Astrocyte (in vitro differentiated cells and primary cell): Measurements from ENCODE around the gene LCAT. TPM values are rescaled to one million over a fixed set of nuclear protein-coding genes. Genes with fewer than 3 reads are reported as not detected.

Experiments
- DNase-seq: peaks from one replicate; pipeline ENCODE4 v3.0.0-alpha.2; 2010; ENCODE audit warnings: low read depth
- FAIRE-seq: peaks from 2 replicates; lab custom pipeline; 2011; peaks lifted over from hg19 to GRCh38; lab: Jason Lieb, UNC
- H2AFZ ChIP-seq: 2 replicates; pipeline ENCODE4 v1.6.0; 2012; ENCODE audit warnings: low read depth, low read length, inconsistent platforms
- H3K27ac ChIP-seq: 2 replicates; pipeline ENCODE4 v1.5.1; 2011; ENCODE audit warnings: low read depth, low read length, inconsistent platforms
- H3K27me3 ChIP-seq: 2 replicates; pipeline ENCODE4 v1.6.0; 2011; ENCODE audit warnings: low read length, inconsistent platforms; ENCODE audit not compliant: insufficient read depth
- H3K36me3 ChIP-seq: 2 replicates; pipeline ENCODE4 v1.5.1; 2011; ENCODE audit warnings: low read length, inconsistent platforms; ENCODE audit not compliant: insufficient read depth
- H3K4me1 ChIP-seq: 2 replicates; pipeline ENCODE4 v1.5.1; 2011; ENCODE audit warnings: low read length, inconsistent platforms; ENCODE audit not compliant: insufficient read depth
- H3K4me2 ChIP-seq: 2 replicates; pipeline ENCODE4 v1.6.0; 2012; ENCODE audit warnings: low read length, inconsistent platforms
- H3K4me3 ChIP-seq: 2 replicates; pipeline ENCODE4 v1.5.1; 2011; ENCODE audit warnings: low read depth, mild to moderate bottlenecking, low read length, inconsistent platforms; ENCODE audit not compliant: insufficient read depth
- H3K79me2 ChIP-seq: 2 replicates; pipeline ENCODE4 v1.6.0; 2012; ENCODE audit warnings: mild to moderate bottlenecking, low read length, inconsistent platforms; ENCODE audit not compliant: insufficient read depth
- H3K9ac ChIP-seq: 2 replicates; pipeline ENCODE4 v1.6.0; 2012; ENCODE audit warnings: mild to moderate bottlenecking, low read length, inconsistent platforms
- H3K9me3 ChIP-seq: 2 replicates; pipeline ENCODE4 v1.5.1; 2012; ENCODE audit warnings: low read depth, mild to moderate bottlenecking, low read length, inconsistent platforms; ENCODE audit not compliant: insufficient read depth
- H4K20me1 ChIP-seq: 2 replicates; pipeline ENCODE4 v1.6.0; 2012; ENCODE audit warnings: low read length, inconsistent platforms; ENCODE audit not compliant: insufficient read depth
- H3K27ac Mint-ChIP-seq: one replicate; pipeline ENCODE4 v1.8.0; 2021; ENCODE audit warnings: mild to moderate bottlenecking, mixed read lengths; ENCODE audit not compliant: unreplicated experiment
- H3K27me3 Mint-ChIP-seq: one replicate; pipeline ENCODE4 v1.8.0; 2021; ENCODE audit warnings: low read depth, mixed read lengths; ENCODE audit not compliant: unreplicated experiment
- H3K36me3 Mint-ChIP-seq: one replicate; pipeline ENCODE4 v1.8.0; 2021; ENCODE audit warnings: low read depth, mixed read lengths; ENCODE audit not compliant: unreplicated experiment
- H3K4me1 Mint-ChIP-seq: one replicate; pipeline ENCODE4 v1.8.0; 2021; ENCODE audit warnings: low read depth, mixed read lengths; ENCODE audit not compliant: unreplicated experiment
- H3K4me3 Mint-ChIP-seq: one replicate; pipeline ENCODE4 v1.8.0; 2021; ENCODE audit warnings: mild to moderate bottlenecking, moderate library complexity, mixed read lengths; ENCODE audit not compliant: unreplicated experiment
- H3K9me3 Mint-ChIP-seq: one replicate; pipeline ENCODE4 v1.8.0; 2021; ENCODE audit warnings: mild to moderate bottlenecking, mixed read lengths; ENCODE audit not compliant: unreplicated experiment
- EZH2 ChIP-seq: IDR thresholded peaks from 2 replicates; pipeline ENCODE4 v1.6.1; 2012; ENCODE audit warnings: mild to moderate bottlenecking, low read length, inconsistent platforms; ENCODE audit not compliant: insufficient read depth
- total RNA-seq: library from RNA; stranded (reverse); gene quantifications from 2 replicates; pipeline ENCODE4 v1.2.1, GENCODE V29; 2021
- TF ChIP-seq, protein P1 (sequence below): IDR thresholded peaks from 2 replicates; pipeline ENCODE4 v1.5.1; 2011; ENCODE audit warnings: low read depth, mild to moderate bottlenecking, inconsistent platforms, low read length, moderate library complexity; ENCODE audit not compliant: insufficient read depth

The LCAT gene
- total RNA-seq, 1 donor from 2014 or later, result 37.9 TPM

DNA sequence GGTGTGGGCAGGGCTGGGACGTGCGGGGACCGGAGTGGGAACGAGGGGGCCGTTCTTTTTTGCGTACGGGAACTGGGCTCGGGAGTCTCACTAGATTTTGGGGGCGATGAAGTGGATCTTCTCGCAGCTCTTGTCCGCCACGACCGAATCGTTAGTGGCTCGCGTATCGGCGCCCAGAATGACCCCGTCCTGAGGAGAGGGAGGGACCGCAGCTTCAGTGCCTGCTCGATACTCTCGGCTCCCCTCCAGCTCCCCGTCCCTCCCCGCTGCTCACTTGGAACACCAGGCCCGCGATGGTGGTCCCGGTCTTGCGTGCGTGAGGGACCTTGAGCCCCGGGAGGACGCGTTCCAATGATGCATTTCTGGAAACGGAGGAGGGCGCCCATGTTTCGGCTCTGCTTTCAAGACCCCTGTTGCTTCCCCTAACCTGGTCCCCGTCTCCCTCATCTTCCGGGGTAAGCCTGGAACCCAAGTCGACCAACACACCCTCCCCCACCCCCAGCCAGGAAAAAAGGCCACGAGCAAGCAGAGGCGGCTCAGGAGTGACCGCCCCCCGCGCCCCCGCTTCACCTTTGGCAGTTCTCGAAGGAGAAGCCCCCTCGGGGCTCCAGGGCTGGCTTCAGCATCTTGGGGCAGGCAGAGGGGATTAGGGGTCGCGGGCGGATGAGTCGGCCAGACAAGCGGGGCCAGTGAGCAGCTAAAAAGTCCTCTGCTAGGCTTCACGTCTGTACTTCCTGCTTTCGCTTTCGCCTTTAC is 7.6 kb downstream of the LCAT start, which contains the start of gene PSMB10:
PSMB10 (minus strand) TSS at position 727 of the 756 bp plus-strand sequence; CDS start at position 626, 101 bp downstream.
- peaks cover 11% of the 10 kb centered on the region for H3K36me3 Mint-ChIP-seq
- Histone ChIP-seq H3K4me2 (peak within 1 kb of the TSS; percentile 94), H3K9ac (peak within 1 kb of the TSS; percentile 93), H3K9me3 (no peaks in the 10 kb centered on the region), H2AFZ (peak within 1 kb of the TSS; percentile 60), H3K4me3 (peak within 1 kb of the TSS; percentile 87), H3K27ac (peak within 1 kb of the TSS; percentile 74), H3K27me3 (no peaks in the 10 kb centered on the region), H3K36me3 (peaks cover 17% of the 10 kb centered on the region), H3K79me2 (peaks cover 13% of the 10 kb centered on the region), H4K20me1 (peaks cover 21% of the 10 kb centered on the region), H3K4me1 (peaks cover 22% of the 10 kb centered on the region)
- peak within 1 kb of the TSS; percentile 99 for H3K4me3 Mint-ChIP-seq
- DNase-seq, result peak; percentile 52
- no peaks in the 10 kb centered on the region for H3K27me3 Mint-ChIP-seq
- TF ChIP-seq, protein P1, sequence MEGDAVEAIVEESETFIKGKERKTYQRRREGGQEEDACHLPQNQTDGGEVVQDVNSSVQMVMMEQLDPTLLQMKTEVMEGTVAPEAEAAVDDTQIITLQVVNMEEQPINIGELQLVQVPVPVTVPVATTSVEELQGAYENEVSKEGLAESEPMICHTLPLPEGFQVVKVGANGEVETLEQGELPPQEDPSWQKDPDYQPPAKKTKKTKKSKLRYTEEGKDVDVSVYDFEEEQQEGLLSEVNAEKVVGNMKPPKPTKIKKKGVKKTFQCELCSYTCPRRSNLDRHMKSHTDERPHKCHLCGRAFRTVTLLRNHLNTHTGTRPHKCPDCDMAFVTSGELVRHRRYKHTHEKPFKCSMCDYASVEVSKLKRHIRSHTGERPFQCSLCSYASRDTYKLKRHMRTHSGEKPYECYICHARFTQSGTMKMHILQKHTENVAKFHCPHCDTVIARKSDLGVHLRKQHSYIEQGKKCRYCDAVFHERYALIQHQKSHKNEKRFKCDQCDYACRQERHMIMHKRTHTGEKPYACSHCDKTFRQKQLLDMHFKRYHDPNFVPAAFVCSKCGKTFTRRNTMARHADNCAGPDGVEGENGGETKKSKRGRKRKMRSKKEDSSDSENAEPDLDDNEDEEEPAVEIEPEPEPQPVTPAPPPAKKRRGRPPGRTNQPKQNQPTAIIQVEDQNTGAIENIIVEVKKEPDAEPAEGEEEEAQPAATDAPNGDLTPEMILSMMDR, result no peak
- no peak for TF ChIP-seq EZH2
- H3K27ac Mint-ChIP-seq, result peak within 1 kb of the TSS; percentile 99
- FAIRE-seq, result no peak
- no peaks in the 10 kb centered on the region for H3K9me3 Mint-ChIP-seq
- H3K4me1 Mint-ChIP-seq, result peaks cover 15% of the 10 kb centered on the region

DNA sequence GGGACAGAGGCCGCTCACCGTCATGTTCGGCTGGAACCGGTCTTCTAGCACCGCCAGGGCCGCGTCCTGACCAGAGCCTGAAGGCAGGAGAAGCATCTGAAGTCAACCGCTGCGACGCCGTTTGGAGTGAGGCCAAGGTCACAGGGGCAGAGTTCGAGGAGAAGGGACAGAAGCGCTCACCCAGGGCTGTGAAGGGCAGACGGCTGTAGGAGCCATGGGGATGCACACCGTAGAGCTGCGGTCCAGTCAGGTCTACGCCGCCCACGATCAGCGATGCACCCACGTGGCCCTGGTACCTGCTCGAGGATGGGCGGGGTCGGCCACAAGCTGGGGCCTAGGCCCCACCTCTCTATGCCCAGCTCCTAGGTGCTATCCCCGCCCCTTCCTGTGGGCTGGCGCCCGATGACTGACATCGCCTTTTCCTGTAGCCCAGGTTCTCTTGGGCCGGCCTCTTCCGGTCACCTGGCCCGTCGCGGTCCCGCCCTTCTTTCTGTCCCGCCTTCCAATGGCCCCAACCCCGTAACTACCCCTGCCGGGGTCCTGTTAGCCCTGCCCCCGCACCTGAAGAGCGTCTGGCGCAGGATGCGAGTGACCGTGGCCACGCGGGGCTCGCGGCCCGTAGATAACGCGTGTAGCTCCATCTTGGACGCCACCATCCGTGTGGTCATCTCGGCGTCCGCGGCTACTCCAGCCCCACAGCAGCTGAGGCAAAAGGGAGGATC is 8.4 kb downstream of the LCAT start:
- Mint-ChIP-seq H3K27me3 (no peaks in the 10 kb centered on the region), H3K9me3 (no peaks in the 10 kb centered on the region), H3K4me1 (peaks cover 15% of the 10 kb centered on the region), H3K4me3 (peak overlapping the region; percentile 99), H3K27ac (peak overlapping the region; percentile 99), H3K36me3 (peaks cover 13% of the 10 kb centered on the region)
- Histone ChIP-seq H3K27me3 (no peaks in the 10 kb centered on the region), H2AFZ (peak overlapping the region; percentile 64), H3K36me3 (peaks cover 10% of the 10 kb centered on the region), H3K4me2 (peak overlapping the region; percentile 94), H3K27ac (peak overlapping the region; percentile 74), H3K9me3 (no peaks in the 10 kb centered on the region), H3K9ac (peak overlapping the region; percentile 93), H3K4me1 (peaks cover 22% of the 10 kb centered on the region), H3K79me2 (peaks cover 13% of the 10 kb centered on the region), H4K20me1 (peaks cover 17% of the 10 kb centered on the region), H3K4me3 (peak overlapping the region; percentile 87)
- DNase-seq, result peak; percentile 84
- FAIRE-seq, result no peak
- TF ChIP-seq EZH2, result no peak
- TF ChIP-seq, protein P1, result no peak
